CD14-positive monocyte (primary cell): ENCODE results near the gene C13orf46. TPM values are rescaled to one million over a fixed set of nuclear protein-coding genes. Genes with fewer than 3 reads are reported as not detected.

Experiments
- DNase-seq, 3 donors: peaks; one replicate each; pipeline ENCODE4 v3.0.0-alpha.2; 2011 to 2022
- H2AFZ ChIP-seq: 2 replicates; pipeline ENCODE4 v1.6.0; 2012; ENCODE audit warnings: mild to moderate bottlenecking, low read depth, low read length, inconsistent platforms; ENCODE audit not compliant: insufficient read depth, poor library complexity, severe bottlenecking
- H3K27ac ChIP-seq, 2 donors: 1 replicate in 1 of 2; 2 replicates in 1 of 2; pipeline ENCODE4 v1.5.1; 2012 to 2013; ENCODE audit warnings: low read length in 2 of 2, control low read depth in 1 of 2, inconsistent platforms in 1 of 2, low read depth in 1 of 2, mild to moderate bottlenecking in 1 of 2
- H3K27me3 ChIP-seq, 2 donors: one replicate each; pipeline versions ENCODE4 v1.6.0 to v1.6.1; 2011 to 2013; ENCODE audit warnings: low read length in 2 of 2; ENCODE audit not compliant: control insufficient read depth in 2 of 2, insufficient read depth in 2 of 2
- H3K36me3 ChIP-seq, 2 donors: replicated peaks in 1 of 2; 1 replicate in 1 of 2; 2 replicates in 1 of 2; pipeline versions ENCODE4 v1.5.1 to v1.6.1; 2012 to 2013; ENCODE audit warnings: low read length in 2 of 2, control low read depth in 1 of 2, inconsistent platforms in 1 of 2, mild to moderate bottlenecking in 1 of 2; ENCODE audit not compliant: insufficient read depth in 2 of 2, control insufficient read depth in 1 of 2
- H3K4me1 ChIP-seq, 2 donors: 1 replicate in 1 of 2; 2 replicates in 1 of 2; pipeline versions ENCODE4 v1.5.1 to v1.6.1; 2012 to 2013; ENCODE audit warnings: low read length in 2 of 2, control low read depth in 1 of 2, inconsistent platforms in 1 of 2, mild to moderate bottlenecking in 1 of 2, moderate library complexity in 1 of 2; ENCODE audit not compliant: insufficient read depth in 2 of 2, control insufficient read depth in 1 of 2
- H3K4me2 ChIP-seq: replicated peaks from 2 replicates; pipeline ENCODE3; 2012; ENCODE audit warnings: low read length, moderate library complexity, mild to moderate bottlenecking; ENCODE audit not compliant: poor library complexity, severe bottlenecking; ENCODE audit errors: extremely low read depth
- H3K4me3 ChIP-seq, 3 experiments: fragments of 200-600 bp in 1 of 3; sonication (generic) in 1 of 3; replicated peaks in 1 of 3; 1 replicate in 2 of 3; 2 replicates in 1 of 3; pipeline ENCODE4 v1.5.1; 2011 to 2013; ENCODE audit warnings: low read length in 3 of 3, mild to moderate bottlenecking in 3 of 3, control low read depth in 2 of 3, low read depth in 2 of 3, inconsistent platforms in 1 of 3, moderate library complexity in 1 of 3
- H3K79me2 ChIP-seq: 2 replicates; pipeline ENCODE4 v1.6.0; 2012; ENCODE audit warnings: mild to moderate bottlenecking, control low read depth, inconsistent platforms, low read length, moderate library complexity; ENCODE audit not compliant: insufficient read depth
- H3K9ac ChIP-seq: 2 replicates; pipeline ENCODE4 v1.6.0; 2017; ENCODE audit warnings: low read length, mild to moderate bottlenecking; ENCODE audit not compliant: insufficient read depth, poor library complexity, severe bottlenecking
- H3K9me3 ChIP-seq, 2 donors: replicated peaks in 1 of 2; 1 replicate in 1 of 2; 2 replicates in 1 of 2; pipeline versions ENCODE4 v1.5.1 to v1.6.1; 2012 to 2013; ENCODE audit warnings: low read length in 2 of 2, control low read depth in 1 of 2; ENCODE audit not compliant: control insufficient read depth in 1 of 2, insufficient read depth in 1 of 2
- H4K20me1 ChIP-seq: 2 replicates; pipeline ENCODE4 v1.6.0; 2012; ENCODE audit warnings: mild to moderate bottlenecking, low read length, control low read depth, moderate library complexity; ENCODE audit not compliant: insufficient read depth
- H3K27ac Mint-ChIP-seq, 7 donors: one replicate each; pipeline ENCODE4 v1.8.0; 2020; ENCODE audit warnings: mild to moderate bottlenecking in 7 of 7, mixed read lengths in 7 of 7, moderate library complexity in 6 of 7, inconsistent platforms in 2 of 7
- H3K27me3 Mint-ChIP-seq, 3 donors: one replicate each; pipeline ENCODE4 v1.8.0; 2021 to 2022; ENCODE audit warnings: low read depth in 3 of 3, mild to moderate bottlenecking in 3 of 3, mixed read lengths in 3 of 3, moderate library complexity in 3 of 3, inconsistent platforms in 1 of 3
- H3K36me3 Mint-ChIP-seq, 2 donors: one replicate each; pipeline ENCODE4 v1.8.0; 2020; ENCODE audit warnings: mixed read lengths in 2 of 2, inconsistent platforms in 1 of 2, mild to moderate bottlenecking in 1 of 2
- H3K4me1 Mint-ChIP-seq: one replicate; pipeline ENCODE4 v1.8.0; 2020; ENCODE audit warnings: mild to moderate bottlenecking, mixed read lengths
- H3K4me3 Mint-ChIP-seq, 2 donors: one replicate each; pipeline ENCODE4 v1.8.0; 2020; ENCODE audit warnings: mild to moderate bottlenecking in 2 of 2, mixed read lengths in 2 of 2, moderate library complexity in 1 of 2
- H3K9me3 Mint-ChIP-seq, 7 donors: one replicate each; pipeline ENCODE4 v1.8.0; 2020 to 2022; ENCODE audit warnings: mixed read lengths in 7 of 7, mild to moderate bottlenecking in 6 of 7, moderate library complexity in 6 of 7, inconsistent platforms in 2 of 7
- WGBS: methylation state at CpG from one replicate; pipeline ENCODE4 v1.1.5; 2013; ENCODE audit warnings: missing lambda C conversion rate; ENCODE audit not compliant: insufficient coverage; 5-methylcytosine and 5-hydroxymethylcytosine counted together
- intact Hi-C, 2 donors: fragments of 100-400 bp; cut with micrococcal nuclease; formaldehyde crosslinking; loops; one replicate each; pipeline versions ENCODE4 v1.15.0 to v1.15.1; 2023
- polyA plus RNA-seq, 3 donors: library from polyadenylated mRNA; depleted of rRNA in 1 of 3; unstranded in 2 of 3; stranded (reverse) in 1 of 3; fragments of 300-500 nt in 2 of 3; fragments of >200 nt in 1 of 3; fragmentation: Illumina TruSeq in 2 of 3; gene quantifications; 1 replicate in 2 of 3; 2 replicates in 1 of 3; pipeline ENCODE4 v1.2.3, GENCODE V29; 2012 to 2021
- TF ChIP-seq, protein P1 (sequence below): fragments of 200-600 bp; IDR thresholded peaks from one replicate; pipeline ENCODE4 v1.8.0; 2022; ENCODE audit warnings: antibody characterized with exemption, mild to moderate bottlenecking

Gene C13orf46
- polyA plus RNA-seq, 3 donors = 0.05 to 0.35 TPM; not detected in 1

DNA sequence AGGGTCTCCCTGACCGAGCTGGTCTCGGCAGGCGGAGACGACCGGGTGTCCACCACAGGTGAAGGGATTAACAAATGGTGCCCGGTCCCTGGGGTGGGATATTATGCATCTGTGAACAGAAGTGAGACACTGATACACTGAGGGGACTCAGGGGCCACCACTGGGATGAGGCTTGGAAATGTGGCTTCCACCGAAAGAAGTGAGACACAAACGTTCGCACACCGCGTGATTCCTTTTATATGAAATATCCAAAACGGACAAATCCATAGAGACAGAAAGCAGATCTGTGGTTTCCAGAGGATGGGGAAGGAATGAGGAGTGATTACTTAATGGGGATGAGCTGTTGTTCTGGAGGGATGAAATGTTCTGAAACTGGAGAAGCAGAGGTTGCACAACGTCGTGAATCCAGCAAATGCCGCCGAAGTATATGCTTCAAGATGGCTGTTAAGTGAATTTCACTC lies 47.5 kb downstream of the C13orf46 start:
- no peaks in the 10 kb centered on the region for H4K20me1 ChIP-seq
- no peaks in the 10 kb centered on the region for H3K79me2 ChIP-seq
- peaks cover 8 to 19% of the 10 kb centered on the region in 2 donors for H3K9me3 ChIP-seq
- H2AFZ ChIP-seq = no peak overlapping the region
- no peak overlapping the region for H3K4me2 ChIP-seq
- intact Hi-C loops = no loop called here
- Mint-ChIP-seq H3K9me3 (peaks cover 8 to 19% (median 14%) of the 10 kb centered on the region in 7 donors), H3K4me1 (peaks cover 2% of the 10 kb centered on the region), H3K27me3 (peaks cover 16 to 70% (median 19%) of the 10 kb centered on the region in 3 donors), H3K27ac (no peak overlapping the region), H3K36me3 (peaks cover 0 to 2% of the 10 kb centered on the region in 2 donors), H3K4me3 (no peak overlapping the region)
- 96% methylated on average over 12 of the region's 16 CpGs for WGBS
- no peak overlapping the region for H3K9ac ChIP-seq
- peaks cover 0 to 11% of the 10 kb centered on the region in 2 donors for H3K27me3 ChIP-seq
- no peak for DNase-seq
- H3K36me3 ChIP-seq = no peaks in the 10 kb centered on the region
- no peak overlapping the region for H3K4me3 ChIP-seq
- H3K27ac ChIP-seq = no peak overlapping the region
- H3K4me1 ChIP-seq = peaks cover 0 to 7% of the 10 kb centered on the region in 2 donors
- TF ChIP-seq, protein P1, sequence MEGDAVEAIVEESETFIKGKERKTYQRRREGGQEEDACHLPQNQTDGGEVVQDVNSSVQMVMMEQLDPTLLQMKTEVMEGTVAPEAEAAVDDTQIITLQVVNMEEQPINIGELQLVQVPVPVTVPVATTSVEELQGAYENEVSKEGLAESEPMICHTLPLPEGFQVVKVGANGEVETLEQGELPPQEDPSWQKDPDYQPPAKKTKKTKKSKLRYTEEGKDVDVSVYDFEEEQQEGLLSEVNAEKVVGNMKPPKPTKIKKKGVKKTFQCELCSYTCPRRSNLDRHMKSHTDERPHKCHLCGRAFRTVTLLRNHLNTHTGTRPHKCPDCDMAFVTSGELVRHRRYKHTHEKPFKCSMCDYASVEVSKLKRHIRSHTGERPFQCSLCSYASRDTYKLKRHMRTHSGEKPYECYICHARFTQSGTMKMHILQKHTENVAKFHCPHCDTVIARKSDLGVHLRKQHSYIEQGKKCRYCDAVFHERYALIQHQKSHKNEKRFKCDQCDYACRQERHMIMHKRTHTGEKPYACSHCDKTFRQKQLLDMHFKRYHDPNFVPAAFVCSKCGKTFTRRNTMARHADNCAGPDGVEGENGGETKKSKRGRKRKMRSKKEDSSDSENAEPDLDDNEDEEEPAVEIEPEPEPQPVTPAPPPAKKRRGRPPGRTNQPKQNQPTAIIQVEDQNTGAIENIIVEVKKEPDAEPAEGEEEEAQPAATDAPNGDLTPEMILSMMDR = no peak

DNA sequence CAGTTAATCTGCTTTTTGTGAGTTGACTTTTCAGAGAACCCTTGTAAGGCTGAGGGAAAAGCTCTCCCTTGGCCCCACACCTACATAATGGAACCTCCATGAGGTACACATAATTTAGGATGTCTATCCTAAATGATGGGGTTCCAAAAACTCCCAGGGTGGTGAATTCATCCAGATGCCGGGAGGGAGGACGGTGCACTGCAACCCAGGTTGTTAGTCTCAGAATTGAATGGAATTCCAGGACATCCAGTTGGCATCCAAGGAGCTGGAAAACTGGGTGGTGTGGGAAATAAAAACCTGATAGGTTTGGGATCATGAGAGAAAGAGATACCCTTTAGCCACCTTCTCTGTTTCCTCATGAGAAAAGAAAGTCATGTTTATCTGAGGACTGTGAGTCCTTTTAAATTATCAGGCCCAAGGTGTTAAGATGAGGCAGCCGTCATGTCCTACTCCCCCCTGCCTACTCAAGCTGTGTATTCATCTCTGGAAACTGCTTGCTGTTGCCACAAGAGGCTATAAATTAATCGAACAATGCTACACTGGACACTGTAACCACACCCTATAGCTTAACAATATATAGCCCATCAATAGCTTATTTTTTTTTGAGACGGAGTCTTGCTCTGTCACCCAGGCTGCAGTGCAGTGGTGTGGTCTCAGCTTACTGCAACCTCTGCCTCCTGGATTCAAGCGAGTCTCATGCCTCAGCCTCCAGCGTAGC lies 49.5 kb downstream of the C13orf46 start:
- Histone ChIP-seq H3K36me3 (no peaks in the 10 kb centered on the region), H3K4me1 (peaks cover 7 to 10% of the 10 kb centered on the region in 2 donors), H3K9ac (no peak overlapping the region), H3K79me2 (no peaks in the 10 kb centered on the region), H3K27me3 (peaks cover 0 to 8% of the 10 kb centered on the region in 2 donors), H3K4me3 (no peak overlapping the region), H2AFZ (no peak overlapping the region), H3K4me2 (no peak overlapping the region), H3K9me3 (peaks cover 8 to 19% of the 10 kb centered on the region in 2 donors), H4K20me1 (no peaks in the 10 kb centered on the region), H3K27ac (no peak overlapping the region)
- no peak for DNase-seq
- H3K4me1 Mint-ChIP-seq = peaks cover 13% of the 10 kb centered on the region
- H3K9me3 Mint-ChIP-seq = peaks cover 8 to 21% (median 17%) of the 10 kb centered on the region in 7 donors
- H3K27ac Mint-ChIP-seq = no peak overlapping the region
- peaks cover 0 to 2% of the 10 kb centered on the region in 2 donors for H3K36me3 Mint-ChIP-seq
- peaks cover 19 to 57% (median 21%) of the 10 kb centered on the region in 3 donors for H3K27me3 Mint-ChIP-seq
- intact Hi-C loops = no loop called here
- TF ChIP-seq, protein P1 = no peak
- H3K4me3 Mint-ChIP-seq = no peak overlapping the region
- 97% methylated on average over 4 of the region's 7 CpGs for WGBS
